Small intestine (tissue), 7 donors: ENCODE results near the gene STRADA. TPM values are rescaled to one million over a fixed set of nuclear protein-coding genes. Genes with fewer than 3 reads are reported as not detected.
A peak's percentile ranks its signal among the peaks of the same experiment; 100 is the strongest.

ENCODE experiments used
- DNase-seq, 2 donors: peaks; one replicate each; pipeline versions ENCODE4 v3.0.0 to v3.0.0-alpha.2; 2013
- FAIRE-seq: peaks from 2 replicates; lab custom pipeline; 2012; peaks lifted over from hg19 to GRCh38; lab: Jason Lieb, UNC
- H3K27ac ChIP-seq, 3 donors: one replicate each; pipeline ENCODE4 v1.5.1; 2013; ENCODE audit warnings: low read length in 2 of 3, mild to moderate bottlenecking in 2 of 3, control low read depth in 1 of 3, inconsistent platforms in 1 of 3, low read depth in 1 of 3, moderate library complexity in 1 of 3
- H3K27me3 ChIP-seq, 3 donors: one replicate each; pipeline ENCODE4 v1.6.1; 2013; ENCODE audit warnings: low read length in 3 of 3, inconsistent platforms in 1 of 3; ENCODE audit not compliant: control insufficient read depth in 3 of 3, insufficient read depth in 3 of 3
- H3K36me3 ChIP-seq, 3 donors: one replicate each; pipeline ENCODE4 v1.6.1; 2013; ENCODE audit warnings: low read length in 3 of 3, inconsistent platforms in 1 of 3, low read depth in 1 of 3, mild to moderate bottlenecking in 1 of 3, moderate library complexity in 1 of 3; ENCODE audit not compliant: control insufficient read depth in 3 of 3, insufficient read depth in 2 of 3
- H3K4me1 ChIP-seq, 3 donors: one replicate each; pipeline ENCODE4 v1.6.1; 2013; ENCODE audit warnings: low read length in 2 of 3, inconsistent platforms in 1 of 3, low read depth in 1 of 3, mild to moderate bottlenecking in 1 of 3, moderate library complexity in 1 of 3; ENCODE audit not compliant: control insufficient read depth in 3 of 3, insufficient read depth in 2 of 3
- H3K4me3 ChIP-seq, 3 donors: one replicate each; pipeline ENCODE4 v1.5.1; 2013; ENCODE audit warnings: low read length in 3 of 3, control low read depth in 1 of 3, inconsistent platforms in 1 of 3, low read depth in 1 of 3, mild to moderate bottlenecking in 1 of 3, moderate library complexity in 1 of 3
- H3K9me3 ChIP-seq, 2 donors: one replicate each; pipeline ENCODE4 v1.6.1; 2013; ENCODE audit warnings: low read depth in 1 of 2, low read length in 1 of 2; ENCODE audit not compliant: control insufficient read depth in 2 of 2, insufficient read depth in 1 of 2
- WGBS, 3 donors: extraction: QIAGEN DNeasy Blood & Tissue Kit; methylation state at CpG; one replicate each; pipeline ENCODE4 v1.1.7; 2013; 5-methylcytosine and 5-hydroxymethylcytosine counted together
- polyA plus RNA-seq, 4 donors: library from polyadenylated mRNA; stranded (reverse) in 3 of 4; unstranded in 1 of 4; fragments of 200-250 nt in 3 of 4; fragments of 120-200 nt in 1 of 4; gene quantifications; one replicate each; pipeline versions ENCODE4 v1.2.1 to v1.2.3, GENCODE V29; 2013
- donor health status: healthy with polysubstance abuse.
- donor health status: control.
- donor health status: control.
- donor health status: Bipolar disorder and iron deficiency.
- donor health status: healthy.

Gene STRADA
- polyA plus RNA-seq, 4 donors: 8.1 to 35.2 (median 13.3) TPM

- Histone ChIP-seq H3K27me3 (peaks cover 0 to 16% (median 0%) of the 10 kb centered on the region in 3 donors), H3K27ac (peak overlapping the region in 1 of 3 donors; percentile 60), H3K9me3 (no peaks in the 10 kb centered on the region), H3K36me3 (peaks cover 0 to 54% (median 2%) of the 10 kb centered on the region in 3 donors), H3K4me3 (no peak overlapping the region), H3K4me1 (peaks cover 0 to 8% (median 0%) of the 10 kb centered on the region in 3 donors)
- WGBS, 3 donors: 73 to 87% (median 78%) methylated on average over 6 of the region's 6 CpGs
- DNase-seq (no peak), FAIRE-seq (no peak)
These were observed 38.9 kb downstream of the STRADA start for GRCh38 chr17:63702721-63703015.

- Histone ChIP-seq H3K4me1 (peaks cover 0 to 8% (median 0%) of the 10 kb centered on the region in 3 donors), H3K27ac (peak overlapping the region in 2 of 3 donors; percentile 26 to 81), H3K36me3 (peaks cover 0 to 52% (median 2%) of the 10 kb centered on the region in 3 donors), H3K27me3 (peaks cover 0 to 16% (median 0%) of the 10 kb centered on the region in 3 donors), H3K9me3 (no peaks in the 10 kb centered on the region), H3K4me3 (peak overlapping the region in 1 of 3 donors; percentile 33)
- DNase-seq (peak in 1 of 2 donors; percentile 51), FAIRE-seq (no peak)
- WGBS, 3 donors: 68 to 90% (median 74%) methylated on average over 16 to 19 of the region's 19 CpGs
These were observed 39.5 kb downstream of the STRADA start for GRCh38 chr17:63701868-63702720.

- Histone ChIP-seq H3K9me3 (no peaks in the 10 kb centered on the region), H3K27me3 (peaks cover 0 to 16% (median 0%) of the 10 kb centered on the region in 3 donors), H3K4me1 (peaks cover 0 to 8% (median 0%) of the 10 kb centered on the region in 3 donors), H3K36me3 (peaks cover 0 to 48% (median 2%) of the 10 kb centered on the region in 3 donors), H3K27ac (peak overlapping the region; percentile 3 to 81 (median 43)), H3K4me3 (peak overlapping the region; percentile 29 to 54 (median 29))
- DNase-seq (no peak), FAIRE-seq (no peak)
- WGBS, 3 donors: 58 to 82% (median 59%) methylated on average over 10 of the region's 10 CpGs
These were observed 40.2 kb downstream of the STRADA start for GRCh38 chr17:63701456-63701820.

- Histone ChIP-seq H3K27me3 (peaks cover 0 to 16% (median 0%) of the 10 kb centered on the region in 3 donors), H3K36me3 (peaks cover 0 to 48% (median 2%) of the 10 kb centered on the region in 3 donors), H3K9me3 (no peaks in the 10 kb centered on the region), H3K4me3 (peak overlapping the region; percentile 29 to 54 (median 38)), H3K4me1 (peaks cover 0 to 8% (median 0%) of the 10 kb centered on the region in 3 donors), H3K27ac (peak overlapping the region; percentile 33 to 81 (median 65))
- DNase-seq (peak in 1 of 2 donors; percentile 45), FAIRE-seq (no peak)
- WGBS, 3 donors: 8 to 46% (median 24%) methylated on average over 52 to 88 of the region's 88 CpGs
These were observed 40.8 kb downstream of the STRADA start for GRCh38 chr17:63700528-63701455.

GRCh38 chr17:63699638-63700527 lies 41.7 kb downstream of the STRADA start, which contains the start of gene LIMD2:
TSS of gene LIMD2 (minus strand) at chr17:63700125. CDS start at chr17:63699298, 827 bp downstream.
- Histone ChIP-seq H3K27ac (peak within 1 kb of the TSS; percentile 33 to 81 (median 67)), H3K36me3 (peaks cover 0 to 45% (median 2%) of the 10 kb centered on the region in 3 donors), H3K4me1 (peaks cover 0 to 8% (median 0%) of the 10 kb centered on the region in 3 donors), H3K4me3 (peak within 1 kb of the TSS; percentile 31 to 54 (median 38)), H3K27me3 (peaks cover 0 to 16% (median 0%) of the 10 kb centered on the region in 3 donors), H3K9me3 (no peaks in the 10 kb centered on the region)
- no peak for FAIRE-seq
- DNase-seq: peak in 1 of 2 donors; percentile 57
- 1% methylated on average over 30 to 133 of the region's 133 CpGs for WGBS, 3 donors

- DNase-seq (peak; percentile 44 to 54), FAIRE-seq (no peak)
- H3K4me3 ChIP-seq: peak overlapping the region; percentile 31 to 54 (median 38)
- H3K36me3 ChIP-seq: peaks cover 2 to 44% (median 2%) of the 10 kb centered on the region in 3 donors
- H3K9me3 ChIP-seq: no peaks in the 10 kb centered on the region
- H3K4me1 ChIP-seq: peaks cover 0 to 8% (median 0%) of the 10 kb centered on the region in 3 donors
- WGBS, 3 donors: 5 to 9% (median 8%) methylated on average over 29 to 45 of the region's 45 CpGs
- H3K27ac ChIP-seq: peak overlapping the region in 2 of 3 donors; percentile 67 to 81
- H3K27me3 ChIP-seq: peaks cover 0 to 16% (median 0%) of the 10 kb centered on the region in 3 donors
These were observed 42.5 kb downstream of the STRADA start for GRCh38 chr17:63698886-63699637.

- Histone ChIP-seq H3K9me3 (no peaks in the 10 kb centered on the region), H3K4me3 (peak overlapping the region in 2 of 3 donors; percentile 38 to 54), H3K27ac (peak overlapping the region in 2 of 3 donors; percentile 67 to 81), H3K4me1 (peaks cover 0 to 8% (median 0%) of the 10 kb centered on the region in 3 donors), H3K27me3 (peaks cover 0 to 16% (median 0%) of the 10 kb centered on the region in 3 donors), H3K36me3 (peaks cover 5 to 44% (median 5%) of the 10 kb centered on the region in 3 donors)
- no peak for FAIRE-seq
- WGBS, 3 donors: 23 to 35% (median 31%) methylated on average over 22 to 24 of the region's 24 CpGs
- no peak for DNase-seq
These were observed 43.2 kb downstream of the STRADA start for GRCh38 chr17:63698381-63698885.
